GM19372 (cell line): ENCODE results near the gene PARP4.
"Not testable (repeated sequence)": the region's sequence is repeated elsewhere in the genome, so short reads cannot be mapped to it uniquely, and the experiment has no call there.

Experiments used
- ATAC-seq: cut with Tn5 transposase; IDR thresholded peaks from one replicate; pipeline ENCODE4 v1.9.1; 2021; ENCODE audit warnings: mild to moderate bottlenecking, low read depth, moderate library complexity; ENCODE audit not compliant: unreplicated experiment

Gene PARP4

GRCh38 chr13:24454056-24454455 is 58.5 kb downstream of the PARP4 start:
- no peak for ATAC-seq

GRCh38 chr13:24452044-24452443 is 60.5 kb downstream of the PARP4 start:
- ATAC-seq, result no peak

- ATAC-seq, result no peak
Measured at GRCh38 chr13:24450530-24450929, 62.0 kb downstream of the PARP4 start.

GRCh38 chr13:24444851-24445250 is 67.7 kb downstream of the PARP4 start:
- ATAC-seq, result not testable (repeated sequence)

GRCh38 chr13:24443366-24443765 is 69.2 kb downstream of the PARP4 start:
- ATAC-seq, result no peak

- not testable (repeated sequence) for ATAC-seq
Measured at GRCh38 chr13:24426045-24426444, 86.5 kb downstream of the PARP4 start.

GRCh38 chr13:24419668-24420067 is 92.9 kb downstream of the PARP4 start:
- ATAC-seq, result not testable (repeated sequence)

GRCh38 chr13:24407844-24408243 is 104.7 kb downstream of the PARP4 start:
- no peak for ATAC-seq

GRCh38 chr13:24406524-24406923 is 106.1 kb downstream of the PARP4 start:
- ATAC-seq, result no peak

GRCh38 chr13:24396821-24397220 is 115.8 kb downstream of the PARP4 start:
- ATAC-seq, result no peak

GRCh38 chr13:24392972-24393371 is 119.6 kb downstream of the PARP4 start:
- no peak for ATAC-seq

GRCh38 chr13:24391771-24392683 is 120.6 kb downstream of the PARP4 start:
- not testable (repeated sequence) for ATAC-seq

- not testable (repeated sequence) for ATAC-seq
Measured at GRCh38 chr13:24390795-24391194, 121.8 kb downstream of the PARP4 start.

- no peak for ATAC-seq
Measured at GRCh38 chr13:24389506-24389905, 123.1 kb downstream of the PARP4 start.

- ATAC-seq, result not testable (repeated sequence)
Measured at GRCh38 chr13:24388743-24389142, 123.8 kb downstream of the PARP4 start.

GRCh38 chr13:24386816-24387708 is 125.5 kb downstream of the PARP4 start:
- no peak for ATAC-seq

GRCh38 chr13:24385902-24386301 is 126.7 kb downstream of the PARP4 start:
- no peak for ATAC-seq

- not testable (repeated sequence) for ATAC-seq
Measured at GRCh38 chr13:24384946-24385345, 127.6 kb downstream of the PARP4 start.

GRCh38 chr13:24384091-24384490 is 128.5 kb downstream of the PARP4 start:
- not testable (repeated sequence) for ATAC-seq

- ATAC-seq, result no peak
Measured at GRCh38 chr13:24381541-24382265, 130.9 kb downstream of the PARP4 start.
